Common myeloid progenitor, CD34-positive (primary cell): ENCODE results near the gene MMD.

ENCODE experiments used
- CTCF ChIA-PET: fragments of 350-600 bp; sonication (Branson Sonifier 250); formaldehyde crosslinking; loops from one replicate; lab custom pipeline; 2021; ENCODE audit warnings: antibody characterized with exemption; lab: Charles Lee
- POLR2A ChIA-PET: fragments of 350-600 bp; sonication (Branson Sonifier 250); formaldehyde crosslinking; loops from one replicate; lab custom pipeline; 2021; ENCODE audit warnings: antibody characterized with exemption; lab: Charles Lee
- DNase-seq, 3 donors: peaks; one replicate each; pipeline versions ENCODE4 v3.0.0 to v3.0.0-alpha.2; 2013
- H3K27ac ChIP-seq, 2 experiments: 1 replicate in 1 of 2; 2 replicates in 1 of 2; pipeline ENCODE4 v1.7.0; 2013; ENCODE audit warnings: inconsistent platforms in 2 of 2, low read length in 2 of 2, mild to moderate bottlenecking in 2 of 2, low read depth in 1 of 2, moderate library complexity in 1 of 2; ENCODE audit not compliant: severe bottlenecking in 2 of 2, insufficient read depth in 1 of 2, poor library complexity in 1 of 2
- H3K27me3 ChIP-seq, 5 experiments: replicated peaks in 2 of 5; 1 replicate in 3 of 5; 2 replicates in 2 of 5; pipeline versions ENCODE4 v1.6.1 to v1.7.0; 2013; ENCODE audit warnings: low read length in 4 of 5, mild to moderate bottlenecking in 2 of 5, moderate library complexity in 2 of 5, inconsistent platforms in 1 of 5; ENCODE audit not compliant: insufficient read depth in 5 of 5, control insufficient read depth in 4 of 5
- H3K36me3 ChIP-seq, 4 experiments: 1 replicate in 2 of 4; 2 replicates in 2 of 4; pipeline versions ENCODE4 v1.6.1 to v1.7.0; 2013; ENCODE audit warnings: low read length in 3 of 4, control low read depth in 1 of 4, mild to moderate bottlenecking in 1 of 4; ENCODE audit not compliant: control insufficient read depth in 4 of 4, insufficient read depth in 4 of 4
- H3K4me1 ChIP-seq, 4 experiments: 1 replicate in 3 of 4; 2 replicates in 1 of 4; pipeline versions ENCODE4 v1.6.1 to v1.7.1; 2013; ENCODE audit warnings: low read length in 3 of 4, mild to moderate bottlenecking in 3 of 4, control low read depth in 1 of 4, inconsistent platforms in 1 of 4, moderate library complexity in 1 of 4; ENCODE audit not compliant: control insufficient read depth in 4 of 4, insufficient read depth in 4 of 4; ENCODE audit errors: control extremely low read depth in 1 of 4
- H3K4me3 ChIP-seq, 7 experiments: 1 replicate in 4 of 7; 2 replicates in 3 of 7; pipeline versions ENCODE4 v1.5.1 to v1.7.0; 2013; ENCODE audit warnings: mild to moderate bottlenecking in 7 of 7, low read length in 6 of 7, moderate library complexity in 6 of 7, inconsistent platforms in 2 of 7, low read depth in 2 of 7, control low read depth in 1 of 7; ENCODE audit not compliant: insufficient read depth in 4 of 7, control insufficient read depth in 1 of 7; ENCODE audit errors: extremely low read depth in 1 of 7
- H3K9me3 ChIP-seq, 5 experiments: 1 replicate in 4 of 5; 2 replicates in 1 of 5; pipeline versions ENCODE4 v1.6.1 to v1.7.1; 2013; ENCODE audit warnings: low read length in 4 of 5, mild to moderate bottlenecking in 2 of 5, inconsistent platforms in 1 of 5, low read depth in 1 of 5, moderate library complexity in 1 of 5; ENCODE audit not compliant: control insufficient read depth in 4 of 5, insufficient read depth in 2 of 5; ENCODE audit errors: control extremely low read depth in 1 of 5
- WGBS: methylation state at CpG from one replicate; pipeline ENCODE4 v1.1.5; 2013; ENCODE audit not compliant: insufficient coverage; 5-methylcytosine and 5-hydroxymethylcytosine counted together

MMD gene

DNA sequence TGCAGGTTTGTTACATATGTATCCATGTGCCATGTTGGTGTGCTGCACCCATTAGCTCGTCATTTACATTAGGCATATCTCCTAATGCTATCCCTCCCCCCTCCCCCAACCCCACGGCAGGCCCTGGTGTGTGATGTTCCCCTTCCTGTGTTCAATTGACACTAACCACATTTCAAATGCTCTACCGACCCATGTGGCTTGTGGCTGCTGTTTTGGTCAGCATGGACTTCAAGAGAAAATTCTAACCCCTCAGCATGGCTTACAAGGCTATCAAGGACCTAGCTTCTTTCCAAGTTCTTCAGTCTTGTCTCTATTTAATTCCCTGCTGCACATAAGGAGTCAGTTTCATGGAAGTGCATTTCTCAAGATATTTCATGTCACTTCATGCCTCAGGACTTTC is 52.9 kb downstream of the MMD start:
- Histone ChIP-seq H3K4me3 (no peak overlapping the region), H3K36me3 (no peaks in the 10 kb centered on the region), H3K27ac (no peak overlapping the region), H3K4me1 (peaks cover 0 to 3% (median 0%) of the 10 kb centered on the region in 4 experiments), H3K27me3 (no peaks in the 10 kb centered on the region), H3K9me3 (peaks cover 0 to 11% (median 3%) of the 10 kb centered on the region in 5 experiments)
- ChIA-PET CTCF (interaction anchor here (1.1 to 5.2 kb wide), 2 partner anchors 13 to 144 kb away, joined by 3 to 33 read pairs; no protein-coding TSS in a partner anchor), POLR2A (no interaction called here)
- peak in 2 of 3 donors; percentile 24 to 30 for DNase-seq
- WGBS: 33% methylated on average over 3 of the region's 3 CpGs

DNA sequence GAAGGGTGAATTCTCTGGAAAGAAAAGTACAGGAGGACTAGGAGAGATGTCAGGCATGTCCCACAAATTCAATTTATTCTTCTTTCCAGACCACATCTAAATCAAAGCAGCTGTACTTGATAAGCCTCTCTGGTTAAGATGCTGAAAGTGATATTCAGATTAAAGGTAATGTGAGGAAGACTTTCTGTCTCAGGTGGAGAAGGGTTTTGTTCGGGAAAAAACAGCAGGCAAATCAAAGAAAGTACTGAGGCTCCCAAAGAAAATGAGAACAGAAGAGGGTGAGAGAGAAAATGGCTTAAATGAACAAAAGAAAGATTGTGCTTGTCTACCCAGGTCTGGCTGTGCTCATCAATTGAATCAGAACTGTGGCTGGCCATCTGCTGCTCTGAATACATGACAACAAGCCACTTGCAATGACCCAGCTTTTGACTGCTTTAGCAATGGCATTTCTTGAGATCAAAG is 55.6 kb downstream of the MMD start:
- Histone ChIP-seq H3K4me1 (peaks cover 0 to 3% (median 0%) of the 10 kb centered on the region in 4 experiments), H3K36me3 (no peaks in the 10 kb centered on the region), H3K27me3 (no peaks in the 10 kb centered on the region), H3K4me3 (no peak overlapping the region), H3K27ac (no peak overlapping the region), H3K9me3 (peaks cover 0 to 20% (median 1%) of the 10 kb centered on the region in 5 experiments)
- ChIA-PET CTCF (interaction anchor here (5.2 kb wide), 1 partner anchor 10 kb away, joined by 33 read pairs; no protein-coding TSS in a partner anchor), POLR2A (interaction anchor here (0.6 kb wide), 1 partner anchor 160 kb away, joined by 5 read pairs; no protein-coding TSS in a partner anchor)
- WGBS: 93% methylated on average over 1 of the region's 1 CpG
- no peak for DNase-seq

DNA sequence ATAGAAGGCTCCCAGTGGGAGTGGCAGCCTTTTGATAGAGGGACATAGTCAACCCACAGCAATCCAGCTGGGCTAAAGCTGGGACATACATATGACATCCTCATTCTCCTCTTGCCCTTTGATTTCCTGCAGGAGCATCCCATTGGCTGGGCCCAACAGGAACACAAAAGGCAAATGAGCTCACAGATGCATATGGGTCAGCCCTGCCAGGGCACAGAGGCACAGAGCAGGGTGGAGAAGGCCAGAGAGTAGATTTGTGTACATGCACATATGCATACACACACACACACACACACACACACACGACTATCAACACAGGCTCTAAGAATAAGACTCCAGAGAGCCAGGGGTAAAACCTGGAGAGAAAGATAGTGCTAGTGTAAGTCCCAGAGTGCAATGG is 58.6 kb downstream of the MMD start:
- WGBS: no CpG with 5 or more reads among the region's 1 CpG
- H3K9me3 ChIP-seq: peaks cover 0 to 19% (median 4%) of the 10 kb centered on the region in 5 experiments
- no peak overlapping the region for H3K27ac ChIP-seq
- no peak overlapping the region for H3K4me3 ChIP-seq
- ChIA-PET POLR2A (no interaction called here), CTCF (interaction anchor here (0.9 to 2.3 kb wide), 4 partner anchors 12 to 358 kb away, joined by 3 to 8 read pairs (median 4); no protein-coding TSS in a partner anchor)
- H3K4me1 ChIP-seq: no peaks in the 10 kb centered on the region
- DNase-seq: no peak
- H3K36me3 ChIP-seq: no peaks in the 10 kb centered on the region
- H3K27me3 ChIP-seq: no peaks in the 10 kb centered on the region

DNA sequence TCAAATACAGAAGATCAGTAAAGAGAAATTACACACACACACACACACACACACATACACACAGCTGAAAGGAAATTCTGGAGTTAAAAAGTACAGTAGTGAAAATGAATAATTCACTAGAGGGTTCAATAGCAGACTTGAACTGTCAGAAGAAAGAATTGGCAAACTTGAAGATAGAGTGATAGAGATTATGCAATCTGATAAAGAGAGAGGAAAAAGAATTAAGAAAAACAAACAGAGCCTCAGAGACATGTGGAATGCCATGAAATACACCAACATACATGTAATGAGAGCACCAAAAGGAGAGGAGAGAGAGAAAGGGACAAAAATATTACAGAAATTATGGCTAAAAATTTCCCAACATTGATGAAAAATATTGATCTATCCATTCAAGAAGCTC is 60.7 kb downstream of the MMD start:
- Histone ChIP-seq H3K27ac (no peak overlapping the region), H3K9me3 (peaks cover 0 to 19% (median 4%) of the 10 kb centered on the region in 5 experiments), H3K27me3 (no peaks in the 10 kb centered on the region), H3K4me3 (no peak overlapping the region), H3K4me1 (peaks cover 0 to 2% (median 0%) of the 10 kb centered on the region in 4 experiments), H3K36me3 (no peaks in the 10 kb centered on the region)
- ChIA-PET CTCF (interaction anchor here (0.7 kb wide), 1 partner anchor 152 kb away, joined by 3 read pairs; no protein-coding TSS in a partner anchor), POLR2A (no interaction called here)
- no peak for DNase-seq

DNA sequence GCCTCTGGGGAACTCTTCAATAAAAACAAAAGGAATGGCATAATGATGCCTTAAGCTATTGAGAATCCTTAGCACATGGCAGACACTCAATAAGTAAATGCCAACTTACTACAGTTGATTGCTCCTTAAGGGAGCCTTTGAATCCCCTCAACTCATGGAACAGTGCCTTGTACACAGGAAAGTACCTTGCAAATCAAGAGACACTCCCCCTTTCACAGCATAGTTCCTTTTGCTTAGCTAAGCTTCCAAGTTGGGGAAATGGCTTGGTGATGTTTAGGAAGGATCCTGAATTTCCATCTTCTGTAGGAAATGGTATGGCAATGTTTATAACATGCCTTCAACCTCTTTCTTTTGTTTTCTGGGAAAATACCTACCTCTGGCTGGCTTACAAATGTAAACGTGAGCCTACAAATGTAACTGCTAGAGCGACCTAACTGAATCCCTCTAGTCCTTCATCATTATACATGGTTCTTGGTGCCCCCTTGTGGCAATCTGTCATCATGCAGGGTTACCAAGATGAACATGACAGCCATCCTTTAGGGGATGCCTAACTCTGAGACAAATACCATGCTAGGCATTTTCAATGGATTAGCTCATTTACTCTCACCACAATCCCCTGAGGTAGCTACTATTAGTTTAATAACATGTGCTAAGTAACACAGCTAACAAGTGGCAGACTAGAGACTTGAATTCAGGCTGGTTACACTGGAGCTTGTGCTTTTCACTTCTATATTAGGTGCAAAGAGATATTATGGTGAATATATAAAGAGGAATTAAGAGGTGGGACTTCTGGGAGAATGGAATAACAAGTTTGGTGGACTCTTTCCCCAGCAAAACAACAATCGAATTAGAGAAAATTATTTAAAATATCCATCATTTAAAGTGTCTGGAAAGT is 65.0 kb downstream of the MMD start:
- Histone ChIP-seq H3K4me1 (peaks cover 0 to 2% (median 0%) of the 10 kb centered on the region in 4 experiments), H3K27me3 (no peaks in the 10 kb centered on the region), H3K27ac (no peak overlapping the region), H3K4me3 (no peak overlapping the region), H3K9me3 (peaks cover 0 to 8% (median 4%) of the 10 kb centered on the region in 5 experiments), H3K36me3 (no peaks in the 10 kb centered on the region)
- 0% methylated on average over 2 of the region's 3 CpGs for WGBS
- DNase-seq: peak; percentile 78 to 87 (median 83)
- ChIA-PET POLR2A (interaction anchor here (1.2 kb wide), 1 partner anchor 309 kb away, joined by 4 read pairs; no protein-coding TSS in a partner anchor), CTCF (interaction anchor here (0.8 to 13.1 kb wide), 23 partner anchors 9 to 371 kb away, joined by 3 to 190 read pairs (median 4); partner anchors contain the start of gene SMIM36)

DNA sequence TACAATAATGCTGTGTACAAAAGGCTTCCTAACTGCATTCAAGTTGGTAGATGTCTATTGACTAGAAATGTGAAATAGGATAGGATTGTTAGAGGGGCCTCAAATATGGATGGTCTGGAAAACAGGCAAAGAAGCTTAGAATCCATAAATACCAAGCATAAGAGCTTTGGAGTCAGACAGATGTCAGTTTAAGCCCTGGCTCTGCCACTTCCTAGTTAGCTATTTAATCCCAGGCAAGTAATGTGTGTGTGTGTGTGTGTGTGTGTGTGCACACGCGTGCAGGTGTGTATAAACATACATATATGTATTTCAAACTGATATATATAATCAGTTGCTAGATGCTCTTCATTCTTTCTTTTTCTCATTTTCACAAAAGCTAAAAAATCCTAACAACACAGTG is 66.7 kb downstream of the MMD start:
- H3K27ac ChIP-seq: no peak overlapping the region
- ChIA-PET CTCF (interaction anchor here (0.6 to 13.1 kb wide), 11 partner anchors 8 to 396 kb away, joined by 3 to 190 read pairs (median 3); partner anchors contain the start of gene PCTP), POLR2A (interaction anchor here (1.2 kb wide), 1 partner anchor 361 kb away, joined by 3 read pairs; no protein-coding TSS in a partner anchor)
- no peak for DNase-seq
- H3K27me3 ChIP-seq: no peaks in the 10 kb centered on the region
- no peaks in the 10 kb centered on the region for H3K36me3 ChIP-seq
- no peak overlapping the region for H3K4me3 ChIP-seq
- no peaks in the 10 kb centered on the region for H3K9me3 ChIP-seq
- H3K4me1 ChIP-seq: peaks cover 0 to 2% (median 0%) of the 10 kb centered on the region in 4 experiments
- WGBS: no CpG with 5 or more reads among the region's 2 CpGs
